Naive thymus-derived CD4-positive, alpha-beta T cell (primary cell): ENCODE results near the gene RTP2. TPM values are rescaled to one million over a fixed set of nuclear protein-coding genes. Genes with fewer than 3 reads are reported as not detected.

Experiments used
- ATAC-seq: fragments of 150-1000 bp; cut with Tn5 transposase; 2 replicates; pipeline ENCODE4 v1.10.0; 2021; ENCODE audit warnings: mild to moderate bottlenecking, moderate library complexity
- CTCF ChIA-PET: fragments of 350-600 bp; sonication (Branson Sonifier 250); formaldehyde crosslinking; loops from one replicate; lab custom pipeline; 2021; ENCODE audit warnings: antibody characterized with exemption; lab: Charles Lee
- POLR2A ChIA-PET: fragments of 350-600 bp; sonication (Branson Sonifier 250); formaldehyde crosslinking; loops from one replicate; lab custom pipeline; 2021; ENCODE audit warnings: antibody characterized with exemption, inconsistent platforms; lab: Charles Lee
- DNase-seq, 9 donors: peaks; one replicate each; pipeline versions ENCODE4 v3.0.0 to v3.0.0-alpha.2; 2020 to 2022; ENCODE audit warnings: mixed read lengths in 1 of 9
- H3K27ac ChIP-seq: one replicate; pipeline ENCODE4 v1.7.0; 2013; ENCODE audit warnings: mild to moderate bottlenecking, low read depth, low read length, moderate library complexity
- H3K27me3 ChIP-seq, 2 donors: one replicate each; pipeline ENCODE4 v1.7.0; 2013; ENCODE audit warnings: low read length in 2 of 2, mild to moderate bottlenecking in 2 of 2, moderate library complexity in 2 of 2; ENCODE audit not compliant: control insufficient read depth in 2 of 2, insufficient read depth in 2 of 2
- H3K36me3 ChIP-seq, 3 experiments: 1 replicate in 2 of 3; 2 replicates in 1 of 3; pipeline ENCODE4 v1.7.0; 2013; ENCODE audit warnings: low read length in 3 of 3, mild to moderate bottlenecking in 3 of 3, moderate library complexity in 1 of 3; ENCODE audit not compliant: insufficient read depth in 3 of 3, control insufficient read depth in 2 of 3
- H3K4me1 ChIP-seq, 2 donors: one replicate each; pipeline ENCODE4 v1.7.0; 2013; ENCODE audit warnings: low read length in 2 of 2, mild to moderate bottlenecking in 2 of 2, moderate library complexity in 1 of 2; ENCODE audit not compliant: control insufficient read depth in 2 of 2, insufficient read depth in 2 of 2
- H3K4me3 ChIP-seq: 2 replicates; pipeline ENCODE4 v1.7.0; 2013; ENCODE audit warnings: mild to moderate bottlenecking, low read length
- H3K9me3 ChIP-seq, 3 experiments: 1 replicate in 2 of 3; 2 replicates in 1 of 3; pipeline ENCODE4 v1.7.0; 2013; ENCODE audit warnings: low read length in 3 of 3; ENCODE audit not compliant: control insufficient read depth in 2 of 3
- H3K27ac Mint-ChIP-seq, 9 donors: one replicate each; pipeline ENCODE4 v1.8.0; 2020 to 2022; ENCODE audit warnings: mixed read lengths in 9 of 9, mild to moderate bottlenecking in 8 of 9, moderate library complexity in 5 of 9, inconsistent platforms in 2 of 9
- H3K27me3 Mint-ChIP-seq, 5 donors: one replicate each; pipeline ENCODE4 v1.8.0; 2021 to 2022; ENCODE audit warnings: mixed read lengths in 5 of 5, mild to moderate bottlenecking in 1 of 5
- H3K36me3 Mint-ChIP-seq, 5 donors: one replicate each; pipeline ENCODE4 v1.8.0; 2020 to 2022; ENCODE audit warnings: mixed read lengths in 5 of 5, mild to moderate bottlenecking in 3 of 5, inconsistent platforms in 1 of 5
- H3K4me1 Mint-ChIP-seq, 7 donors: one replicate each; pipeline ENCODE4 v1.8.0; 2020 to 2022; ENCODE audit warnings: mixed read lengths in 7 of 7, mild to moderate bottlenecking in 3 of 7, inconsistent platforms in 1 of 7
- H3K4me3 Mint-ChIP-seq, 10 donors: one replicate each; pipeline ENCODE4 v1.8.0; 2020 to 2022; ENCODE audit warnings: mild to moderate bottlenecking in 10 of 10, mixed read lengths in 10 of 10, moderate library complexity in 6 of 10, inconsistent platforms in 2 of 10
- H3K9me3 Mint-ChIP-seq, 11 donors: one replicate each; pipeline ENCODE4 v1.8.0; 2020 to 2022; ENCODE audit warnings: mixed read lengths in 11 of 11, mild to moderate bottlenecking in 4 of 11, inconsistent platforms in 1 of 11, moderate library complexity in 1 of 11
- intact Hi-C, 2 donors: fragments of 100-400 bp; cut with micrococcal nuclease; formaldehyde crosslinking; loops; one replicate each; pipeline ENCODE4 v1.15.1; 2023
- polyA plus RNA-seq, 2 donors: library from polyadenylated mRNA; unstranded; fragments of 300-500 nt; fragmentation: Illumina TruSeq; gene quantifications; one replicate each; pipeline ENCODE4 v1.2.3, GENCODE V29; 2021
- total RNA-seq, 6 experiments: library from RNA in 5 of 6; stranded (reverse) in 5 of 6; gene quantifications; 1 replicate in 5 of 6; 2 replicates in 1 of 6; pipeline ENCODE4 v1.2.3 and lab custom pipeline; 2021 to 2026

Gene RTP2
- total and polyA plus RNA-seq, 7 experiments from 2014 or later: not detected

GRCh38 chr3:187722206-187722612, 19.9 kb upstream of the RTP2 start:
- ATAC-seq: no peak
- H3K27ac Mint-ChIP-seq: no peak overlapping the region
- intact Hi-C loops: no loop called here
- CTCF ChIA-PET: no interaction called here
- no peak overlapping the region for H3K4me3 Mint-ChIP-seq
- no peaks in the 10 kb centered on the region for H3K4me1 Mint-ChIP-seq
- no peaks in the 10 kb centered on the region for H3K27me3 Mint-ChIP-seq
- peaks cover 4 to 53% (median 30%) of the 10 kb centered on the region in 5 donors for H3K36me3 Mint-ChIP-seq
- Histone ChIP-seq H3K36me3 (peaks cover 6 to 50% (median 21%) of the 10 kb centered on the region in 3 experiments), H3K27me3 (no peaks in the 10 kb centered on the region), H3K27ac (no peak overlapping the region), H3K4me3 (no peak overlapping the region), H3K9me3 (no peaks in the 10 kb centered on the region), H3K4me1 (no peaks in the 10 kb centered on the region)
- H3K9me3 Mint-ChIP-seq: no peaks in the 10 kb centered on the region
- POLR2A ChIA-PET: no interaction called here
- DNase-seq: no peak

- Mint-ChIP-seq H3K36me3 (peaks cover 4 to 44% (median 20%) of the 10 kb centered on the region in 5 donors), H3K4me3 (no peak overlapping the region), H3K27me3 (no peaks in the 10 kb centered on the region), H3K9me3 (no peaks in the 10 kb centered on the region), H3K27ac (no peak overlapping the region), H3K4me1 (no peaks in the 10 kb centered on the region)
- POLR2A ChIA-PET: no interaction called here
- Histone ChIP-seq H3K9me3 (no peaks in the 10 kb centered on the region), H3K4me1 (no peaks in the 10 kb centered on the region), H3K36me3 (peaks cover 6 to 40% (median 18%) of the 10 kb centered on the region in 3 experiments), H3K27ac (no peak overlapping the region), H3K27me3 (no peaks in the 10 kb centered on the region), H3K4me3 (no peak overlapping the region)
- no peak for ATAC-seq
- intact Hi-C loops: no loop called here
- no peak for DNase-seq
- CTCF ChIA-PET: interaction anchor here (0.8 to 12.7 kb wide), 2 partner anchors 17 to 402 kb away, joined by 3 to 95 read pairs; no protein-coding TSS in a partner anchor
Measured at GRCh38 chr3:187721055-187721454, 18.7 kb upstream of the RTP2 start.

- intact Hi-C loops: no loop called here
- DNase-seq (no peak), ATAC-seq (no peak)
- peaks cover 4 to 37% (median 18%) of the 10 kb centered on the region in 5 donors for H3K36me3 Mint-ChIP-seq
- H3K27ac Mint-ChIP-seq: peak overlapping the region in 1 of 9 donors; percentile 82
- no peak overlapping the region for H3K4me3 Mint-ChIP-seq
- Histone ChIP-seq H3K27ac (no peak overlapping the region), H3K4me1 (no peaks in the 10 kb centered on the region), H3K4me3 (no peak overlapping the region), H3K27me3 (no peaks in the 10 kb centered on the region), H3K36me3 (peaks cover 6 to 33% (median 14%) of the 10 kb centered on the region in 3 experiments), H3K9me3 (no peaks in the 10 kb centered on the region)
- no peaks in the 10 kb centered on the region for H3K4me1 Mint-ChIP-seq
- no peaks in the 10 kb centered on the region for H3K9me3 Mint-ChIP-seq
- ChIA-PET POLR2A (interaction anchor here (1.2 kb wide), 1 partner anchor 11 kb away, joined by 3 read pairs; no protein-coding TSS in a partner anchor), CTCF (interaction anchor here (0.6 to 12.7 kb wide), 2 partner anchors 33 to 401 kb away, joined by 3 to 95 read pairs; no protein-coding TSS in a partner anchor)
- H3K27me3 Mint-ChIP-seq: no peaks in the 10 kb centered on the region
Measured at GRCh38 chr3:187720337-187720670, 17.9 kb upstream of the RTP2 start.

- ATAC-seq: peak; percentile 28
- peaks cover 0 to 2% (median 0%) of the 10 kb centered on the region in 5 donors for H3K27me3 Mint-ChIP-seq
- no peak overlapping the region for H3K4me3 Mint-ChIP-seq
- intact Hi-C loops: no loop called here
- no peak for DNase-seq
- Histone ChIP-seq H3K27me3 (no peaks in the 10 kb centered on the region), H3K36me3 (peaks cover 6 to 28% (median 14%) of the 10 kb centered on the region in 3 experiments), H3K4me1 (no peaks in the 10 kb centered on the region), H3K4me3 (no peak overlapping the region), H3K27ac (no peak overlapping the region), H3K9me3 (no peaks in the 10 kb centered on the region)
- ChIA-PET POLR2A (interaction anchor here (1.2 kb wide), 1 partner anchor 11 kb away, joined by 3 read pairs; no protein-coding TSS in a partner anchor), CTCF (interaction anchor here (0.6 to 12.7 kb wide), 4 partner anchors 18 to 401 kb away, joined by 3 to 95 read pairs (median 4); no protein-coding TSS in a partner anchor)
- H3K9me3 Mint-ChIP-seq: no peaks in the 10 kb centered on the region
- peaks cover 4 to 34% (median 18%) of the 10 kb centered on the region in 5 donors for H3K36me3 Mint-ChIP-seq
- peaks cover 0 to under 1% (median 0%) of the 10 kb centered on the region in 7 donors for H3K4me1 Mint-ChIP-seq
- no peak overlapping the region for H3K27ac Mint-ChIP-seq
Measured at GRCh38 chr3:187719628-187720336, 17.4 kb upstream of the RTP2 start.

GRCh38 chr3:187718802-187719201, 16.4 kb upstream of the RTP2 start:
- DNase-seq: no peak
- Histone ChIP-seq H3K36me3 (peaks cover 6 to 18% (median 11%) of the 10 kb centered on the region in 3 experiments), H3K4me3 (no peak overlapping the region), H3K27me3 (no peaks in the 10 kb centered on the region), H3K9me3 (no peaks in the 10 kb centered on the region), H3K27ac (no peak overlapping the region), H3K4me1 (peaks cover under 1 to 4% of the 10 kb centered on the region in 2 donors)
- Mint-ChIP-seq H3K4me3 (no peak overlapping the region), H3K27me3 (peaks cover 0 to 6% (median 0%) of the 10 kb centered on the region in 5 donors), H3K36me3 (peaks cover 4 to 24% (median 12%) of the 10 kb centered on the region in 5 donors), H3K27ac (no peak overlapping the region), H3K4me1 (peaks cover 7 to 9% (median 9%) of the 10 kb centered on the region in 7 donors), H3K9me3 (no peaks in the 10 kb centered on the region)
- POLR2A ChIA-PET: interaction anchor here (1.2 kb wide), 1 partner anchor 12 kb away, joined by 3 read pairs; no protein-coding TSS in a partner anchor
- intact Hi-C loops: no loop called here
- CTCF ChIA-PET: interaction anchor here (0.7 to 12.7 kb wide), 4 partner anchors 19 to 1839 kb away, joined by 3 to 95 read pairs (median 4); no protein-coding TSS in a partner anchor
- ATAC-seq: no peak

- Mint-ChIP-seq H3K36me3 (peaks cover 0 to 12% (median 9%) of the 10 kb centered on the region in 5 donors), H3K4me1 (peaks cover 8 to 17% (median 13%) of the 10 kb centered on the region in 7 donors), H3K27me3 (peaks cover 0 to 6% (median 0%) of the 10 kb centered on the region in 5 donors), H3K4me3 (no peak overlapping the region), H3K9me3 (no peaks in the 10 kb centered on the region), H3K27ac (no peak overlapping the region)
- Histone ChIP-seq H3K27me3 (no peaks in the 10 kb centered on the region), H3K36me3 (peaks cover 2 to 6% (median 4%) of the 10 kb centered on the region in 3 experiments), H3K4me1 (peaks cover 5 to 7% of the 10 kb centered on the region in 2 donors), H3K9me3 (no peaks in the 10 kb centered on the region), H3K27ac (no peak overlapping the region), H3K4me3 (no peak overlapping the region)
- POLR2A ChIA-PET: no interaction called here
- ATAC-seq (no peak), DNase-seq (no peak)
- CTCF ChIA-PET: interaction anchor here (0.6 to 12.7 kb wide), 3 partner anchors 38 to 641 kb away, joined by 3 to 95 read pairs (median 4); no protein-coding TSS in a partner anchor
- intact Hi-C loops: no loop called here
Measured at GRCh38 chr3:187717572-187717971, 15.2 kb upstream of the RTP2 start.
